ENCODE measurements around the gene WAC. TPM values are rescaled to one million over a fixed set of nuclear protein-coding genes. Genes with fewer than 3 reads are reported as not detected.

Gene WAC
- total RNA-seq, 3 donors from 2014 or later (not counting 1 experiment from before 2014, with no cell fraction given): 225 to 245 (median 226) TPM

- 88% methylated on average over 1 of the region's 3 CpGs for WGBS (ENCODE audit: insufficient coverage)
- H3K4me1 Mint-ChIP-seq: peaks cover 63 to 75% of the 10 kb centered on the region in 2 donors
- ATAC-seq (no peak), DNase-seq (no peak)
- H3K27me3 ChIP-seq (ENCODE audit: control insufficient read depth, insufficient read depth, low read length): no peaks in the 10 kb centered on the region
- intact Hi-C loops (cut with micrococcal nuclease): no loop called here
- H3K4me3 Mint-ChIP-seq: no peak overlapping the region
- H3K4me1 ChIP-seq (ENCODE audit: control insufficient read depth, insufficient read depth, low read length): peaks cover 19% of the 10 kb centered on the region
- H3K36me3 ChIP-seq (ENCODE audit: control insufficient read depth, insufficient read depth, low read length): peaks cover 79% of the 10 kb centered on the region
- no peaks in the 10 kb centered on the region for H3K9me3 Mint-ChIP-seq
- peak overlapping the region; percentile 2 to 61 for H3K27ac Mint-ChIP-seq
- H3K27ac ChIP-seq (ENCODE audit: low read length): no peak overlapping the region
- no peak overlapping the region for H3K4me3 ChIP-seq (ENCODE audit: low read length)
- H3K36me3 Mint-ChIP-seq: peaks cover 18% of the 10 kb centered on the region
- H3K9me3 ChIP-seq (ENCODE audit: control insufficient read depth, insufficient read depth, low read length): no peaks in the 10 kb centered on the region
- TF ChIP-seq CTCF (IDR thresholded peaks at IDR 0.05): no peak
- H3K27me3 Mint-ChIP-seq (ENCODE audit: low read depth in 2 of 2): no peaks in the 10 kb centered on the region
Observed at GRCh38 chr10:28540145-28540544, 7.2 kb downstream of the WAC start.

- no peaks in the 10 kb centered on the region for H3K27me3 Mint-ChIP-seq (ENCODE audit: low read depth in 2 of 2)
- Histone ChIP-seq H3K9me3 (ENCODE audit: control insufficient read depth, insufficient read depth, low read length) (no peaks in the 10 kb centered on the region), H3K36me3 (ENCODE audit: control insufficient read depth, insufficient read depth, low read length) (peaks cover 67% of the 10 kb centered on the region), H3K4me1 (ENCODE audit: control insufficient read depth, insufficient read depth, low read length) (peaks cover 12% of the 10 kb centered on the region), H3K27me3 (ENCODE audit: control insufficient read depth, insufficient read depth, low read length) (no peaks in the 10 kb centered on the region), H3K4me3 (ENCODE audit: low read length) (no peak overlapping the region), H3K27ac (ENCODE audit: low read length) (no peak overlapping the region)
- ATAC-seq (no peak), DNase-seq (no peak)
- 75% methylated on average over 2 of the region's 3 CpGs for WGBS (ENCODE audit: insufficient coverage)
- no peaks in the 10 kb centered on the region for H3K9me3 Mint-ChIP-seq
- H3K4me1 Mint-ChIP-seq: peaks cover 62 to 80% of the 10 kb centered on the region in 2 donors
- peaks cover 14% of the 10 kb centered on the region for H3K36me3 Mint-ChIP-seq
- TF ChIP-seq CTCF (IDR thresholded peaks at IDR 0.05): no peak
- intact Hi-C loops (cut with micrococcal nuclease): no loop called here
- H3K4me3 Mint-ChIP-seq: no peak overlapping the region
- H3K27ac Mint-ChIP-seq: peak overlapping the region; percentile 10 to 49
Observed at GRCh38 chr10:28541717-28542365, 8.9 kb downstream of the WAC start.

GRCh38 chr10:28542728-28543127 is 9.8 kb downstream of the WAC start:
- peaks cover 59% of the 10 kb centered on the region for H3K36me3 ChIP-seq (ENCODE audit: control insufficient read depth, insufficient read depth, low read length)
- H3K27ac ChIP-seq (ENCODE audit: low read length): no peak overlapping the region
- no peak overlapping the region for H3K4me3 ChIP-seq (ENCODE audit: low read length)
- ATAC-seq: no peak
- Mint-ChIP-seq H3K27ac (peak overlapping the region in 1 of 2 donors; percentile 49), H3K4me3 (no peak overlapping the region), H3K9me3 (no peaks in the 10 kb centered on the region), H3K27me3 (ENCODE audit: low read depth in 2 of 2) (no peaks in the 10 kb centered on the region), H3K4me1 (peaks cover 54 to 71% of the 10 kb centered on the region in 2 donors), H3K36me3 (peaks cover 5% of the 10 kb centered on the region)
- H3K27me3 ChIP-seq (ENCODE audit: control insufficient read depth, insufficient read depth, low read length): no peaks in the 10 kb centered on the region
- TF ChIP-seq CTCF (IDR thresholded peaks at IDR 0.05): no peak
- H3K4me1 ChIP-seq (ENCODE audit: control insufficient read depth, insufficient read depth, low read length): peaks cover 12% of the 10 kb centered on the region
- no peak for DNase-seq
- intact Hi-C loops (cut with micrococcal nuclease): no loop called here
- H3K9me3 ChIP-seq (ENCODE audit: control insufficient read depth, insufficient read depth, low read length): no peaks in the 10 kb centered on the region

GRCh38 chr10:28544058-28544457 is 11.1 kb downstream of the WAC start:
- no peaks in the 10 kb centered on the region for H3K27me3 Mint-ChIP-seq (ENCODE audit: low read depth in 2 of 2)
- H3K27ac ChIP-seq (ENCODE audit: low read length): no peak overlapping the region
- intact Hi-C loops (cut with micrococcal nuclease): no loop called here
- no peak overlapping the region for H3K4me3 ChIP-seq (ENCODE audit: low read length)
- H3K27me3 ChIP-seq (ENCODE audit: control insufficient read depth, insufficient read depth, low read length): no peaks in the 10 kb centered on the region
- DNase-seq (no peak), ATAC-seq (no peak)
- 100% methylated on average over 4 of the region's 5 CpGs for WGBS (ENCODE audit: insufficient coverage)
- peaks cover 7% of the 10 kb centered on the region for H3K4me1 ChIP-seq (ENCODE audit: control insufficient read depth, insufficient read depth, low read length)
- peak overlapping the region in 1 of 2 donors; percentile 21 for H3K27ac Mint-ChIP-seq
- no peak for TF ChIP-seq CTCF (IDR thresholded peaks at IDR 0.05)
- no peaks in the 10 kb centered on the region for H3K9me3 Mint-ChIP-seq
- H3K4me3 Mint-ChIP-seq: no peak overlapping the region
- H3K4me1 Mint-ChIP-seq: peaks cover 56 to 71% of the 10 kb centered on the region in 2 donors
- peaks cover under 1% of the 10 kb centered on the region for H3K36me3 Mint-ChIP-seq
- H3K9me3 ChIP-seq (ENCODE audit: control insufficient read depth, insufficient read depth, low read length): no peaks in the 10 kb centered on the region
- peaks cover 58% of the 10 kb centered on the region for H3K36me3 ChIP-seq (ENCODE audit: control insufficient read depth, insufficient read depth, low read length)

All from natural killer cell (primary cell).